Upper lobe of left lung (tissue), 6 donors: ENCODE results near the gene TCF12. TPM values are rescaled to one million over a fixed set of nuclear protein-coding genes. Genes with fewer than 3 reads are reported as not detected.

Source experiments
- ATAC-seq, 2 donors: fragments of 200-7000 bp; cut with Tn5 transposase; one replicate each; pipeline ENCODE4 v1.9.1; 2022; ENCODE audit warnings: mild to moderate bottlenecking in 2 of 2, moderate library complexity in 2 of 2; ENCODE audit not compliant: low FRiP score in 2 of 2
- DNase-seq, 2 donors: peaks; one replicate each; pipeline ENCODE4 v3.0.0-alpha.2; 2019 to 2020
- H3K27ac ChIP-seq, 4 donors: fragments of 200-600 bp; sonication (generic); one replicate each; pipeline ENCODE4 v1.5.1; 2016 to 2019
- H3K27me3 ChIP-seq, 4 donors: fragments of 200-600 bp; sonication (generic); one replicate each; pipeline ENCODE4 v1.5.1; 2017 to 2019
- H3K36me3 ChIP-seq, 4 donors: fragments of 200-600 bp; sonication (generic); one replicate each; pipeline ENCODE4 v1.5.1; 2016 to 2019
- H3K4me1 ChIP-seq, 4 donors: fragments of 200-600 bp; sonication (generic); one replicate each; pipeline ENCODE4 v1.5.1; 2018 to 2019
- H3K4me3 ChIP-seq, 4 donors: fragments of 200-600 bp; sonication (generic); one replicate each; pipeline ENCODE4 v1.5.1; 2017 to 2019; ENCODE audit warnings: mild to moderate bottlenecking in 2 of 4, moderate library complexity in 1 of 4
- H3K9me3 ChIP-seq, 4 donors: fragments of 200-600 bp; sonication (generic); one replicate each; pipeline ENCODE4 v1.5.1; 2018 to 2019
- CTCF ChIP-seq, 6 experiments: fragments of 450-650 bp in 4 of 6; fragments of 200-600 bp in 2 of 6; sonication (generic) in 2 of 6; IDR thresholded peaks; one replicate each; pipeline ENCODE4 v1.5.1; 2016 to 2019; ENCODE audit warnings: antibody characterized with exemption in 6 of 6
- EP300 ChIP-seq, 4 donors: sonication (generic); formaldehyde crosslinking; IDR thresholded peaks; one replicate each; pipeline ENCODE4 v1.5.1; 2017; ENCODE audit warnings: antibody characterized with exemption in 4 of 4, control low read depth in 2 of 4
- POLR2A ChIP-seq, 4 donors: fragments of 450-650 bp; IDR thresholded peaks; one replicate each; pipeline ENCODE4 v1.5.1; 2016 to 2017; ENCODE audit warnings: antibody characterized with exemption in 4 of 4, mild to moderate bottlenecking in 2 of 4
- POLR2AphosphoS5 ChIP-seq, 2 donors: sonication (generic); formaldehyde crosslinking; IDR thresholded peaks; one replicate each; pipeline ENCODE4 v1.5.1; 2017; ENCODE audit warnings: antibody characterized with exemption in 2 of 2
- WGBS, 2 donors: methylation state at CpG; one replicate each; pipeline ENCODE4 v1.1.5; 2017 to 2018; 5-methylcytosine and 5-hydroxymethylcytosine counted together
- total RNA-seq, 6 donors: library from RNA; depleted of rRNA in 4 of 6; stranded (reverse); fragments of >200 nt in 4 of 6; gene quantifications; one replicate each; pipeline versions ENCODE4 v1.1.0 to v1.2.1, GENCODE V29; 2016 to 2021
- donor health status: DM: no; HTN: no; CAD: no; lungs with moderate emphysema.
- donor health status: DM: no; HTN: yes; CAD: no; lungs with severe emphysema.

TCF12 gene
- total RNA-seq, 6 donors from 2014 or later = 74.5 to 257 (median 103) TPM

- Histone ChIP-seq H3K27ac (no peak overlapping the region), H3K4me1 (peaks cover 0 to 9% (median 7%) of the 10 kb centered on the region in 4 donors), H3K36me3 (no peaks in the 10 kb centered on the region), H3K27me3 (no peaks in the 10 kb centered on the region), H3K9me3 (no peaks in the 10 kb centered on the region), H3K4me3 (no peak overlapping the region)
- TF ChIP-seq EP300 (IDR thresholded peaks at IDR 0.05) (no peak), POLR2A (IDR thresholded peaks at IDR 0.05) (no peak), CTCF (IDR thresholded peaks at IDR 0.05) (no peak), POLR2AphosphoS5 (IDR thresholded peaks at IDR 0.05) (no peak)
- no peak for ATAC-seq
- DNase-seq = no peak
- WGBS, 2 donors = 60 to 73% methylated on average over 5 of the region's 5 CpGs
These were observed 161.0 kb downstream of the TCF12 start for GRCh38 chr15:57079446-57079845.

GRCh38 chr15:57079931-57080620, 161.6 kb downstream of the TCF12 start:
- no peaks in the 10 kb centered on the region for H3K9me3 ChIP-seq
- WGBS, 2 donors = 43 to 52% methylated on average over 4 of the region's 4 CpGs
- DNase-seq (no peak), ATAC-seq (no peak)
- H3K4me1 ChIP-seq = peaks cover 0 to 9% (median 7%) of the 10 kb centered on the region in 4 donors
- H3K27ac ChIP-seq = no peak overlapping the region
- no peaks in the 10 kb centered on the region for H3K27me3 ChIP-seq
- TF ChIP-seq POLR2AphosphoS5 (IDR thresholded peaks at IDR 0.05) = no peak
- TF ChIP-seq EP300 (IDR thresholded peaks at IDR 0.05) = no peak
- TF ChIP-seq CTCF (IDR thresholded peaks at IDR 0.05) = no peak
- TF ChIP-seq POLR2A (IDR thresholded peaks at IDR 0.05) = no peak
- no peaks in the 10 kb centered on the region for H3K36me3 ChIP-seq
- H3K4me3 ChIP-seq = no peak overlapping the region

- WGBS, 2 donors = 33 to 34% methylated on average over 3 of the region's 3 CpGs
These were observed 163.7 kb downstream of the TCF12 start for GRCh38 chr15:57082054-57082728.

GRCh38 chr15:57084192-57084591, 165.7 kb downstream of the TCF12 start:
- Histone ChIP-seq H3K4me1 (peaks cover 0 to 9% (median 7%) of the 10 kb centered on the region in 4 donors), H3K27me3 (no peaks in the 10 kb centered on the region), H3K9me3 (no peaks in the 10 kb centered on the region), H3K4me3 (no peak overlapping the region), H3K36me3 (no peaks in the 10 kb centered on the region), H3K27ac (no peak overlapping the region)
- TF ChIP-seq EP300 (IDR thresholded peaks at IDR 0.05) (no peak), POLR2AphosphoS5 (IDR thresholded peaks at IDR 0.05) (no peak), CTCF (IDR thresholded peaks at IDR 0.05) (no peak), POLR2A (IDR thresholded peaks at IDR 0.05) (no peak)
- ATAC-seq (no peak), DNase-seq (no peak)
- 56 to 80% methylated on average over 3 of the region's 3 CpGs for WGBS, 2 donors

More at GRCh38 chr15:57082054-57082728, 163.7 kb downstream of the TCF12 start:
- Histone ChIP-seq H3K27me3 (no peaks in the 10 kb centered on the region), H3K4me3 (no peak overlapping the region), H3K36me3 (no peaks in the 10 kb centered on the region), H3K27ac (no peak overlapping the region), H3K9me3 (no peaks in the 10 kb centered on the region), H3K4me1 (peaks cover 0 to 9% (median 7%) of the 10 kb centered on the region in 4 donors)
- TF ChIP-seq EP300 (IDR thresholded peaks at IDR 0.05) (no peak), POLR2A (IDR thresholded peaks at IDR 0.05) (no peak), CTCF (IDR thresholded peaks at IDR 0.05) (no peak), POLR2AphosphoS5 (IDR thresholded peaks at IDR 0.05) (no peak)
- DNase-seq (no peak), ATAC-seq (no peak)
